ENCODE measurements around the gene GPR161. TPM values are rescaled to one million over a fixed set of nuclear protein-coding genes. Genes with fewer than 3 reads are reported as not detected.
A peak's percentile ranks its signal among the peaks of the same experiment; 100 is the strongest.

Gene GPR161
- total RNA-seq, 1 donor from 2014 or later: 3.0 TPM

GRCh38 chr1:168092566-168093355, 44.0 kb downstream of the GPR161 start:
- DNase-seq: no peak
- ATAC-seq: peak; percentile 55
- intact Hi-C loops (cut with micrococcal nuclease): no loop called here

GRCh38 chr1:168091720-168092550, 44.8 kb downstream of the GPR161 start:
- intact Hi-C loops (cut with micrococcal nuclease): no loop called here
- DNase-seq (no peak), ATAC-seq (no peak)

GRCh38 chr1:168091063-168091462, 45.7 kb downstream of the GPR161 start:
- intact Hi-C loops (cut with micrococcal nuclease): no loop called here
- no peak for ATAC-seq
- DNase-seq: no peak

GRCh38 chr1:168090395-168090794, 46.3 kb downstream of the GPR161 start:
- ATAC-seq (no peak), DNase-seq (no peak)
- intact Hi-C loops (cut with micrococcal nuclease): no loop called here

GRCh38 chr1:168089979-168090337, 46.8 kb downstream of the GPR161 start:
- no peak for ATAC-seq

GRCh38 chr1:168089326-168089978, 47.3 kb downstream of the GPR161 start:
- DNase-seq: no peak
- ATAC-seq: no peak
- intact Hi-C loops (cut with micrococcal nuclease): loop anchor here (10.0 kb wide), 1 partner anchor 55 kb away; no protein-coding TSS in a partner anchor

More at GRCh38 chr1:168089979-168090337, 46.8 kb downstream of the GPR161 start:
- intact Hi-C loops (cut with micrococcal nuclease): loop anchor here (10.0 kb wide), 1 partner anchor 55 kb away; no protein-coding TSS in a partner anchor
- no peak for DNase-seq

- DNase-seq (no peak), ATAC-seq (no peak)
- intact Hi-C loops (cut with micrococcal nuclease): loop anchor here (10.0 kb wide), 1 partner anchor 56 kb away; no protein-coding TSS in a partner anchor
These were observed 48.0 kb downstream of the GPR161 start for GRCh38 chr1:168088511-168089325.

GRCh38 chr1:168087696-168088095, 49.0 kb downstream of the GPR161 start:
- intact Hi-C loops (cut with micrococcal nuclease): loop anchor here (10.0 kb wide), 1 partner anchor 57 kb away; no protein-coding TSS in a partner anchor
- DNase-seq (no peak), ATAC-seq (no peak)

GRCh38 chr1:168086438-168086837, 50.3 kb downstream of the GPR161 start:
- intact Hi-C loops (cut with micrococcal nuclease): loop anchor here (10.0 kb wide), 1 partner anchor 58 kb away; no protein-coding TSS in a partner anchor
- ATAC-seq: no peak
- DNase-seq: no peak

GRCh38 chr1:168085401-168085872, 51.3 kb downstream of the GPR161 start:
- intact Hi-C loops (cut with micrococcal nuclease): loop anchor here (10.0 kb wide), 1 partner anchor 59 kb away; no protein-coding TSS in a partner anchor
- ATAC-seq (peak; percentile 74), DNase-seq (peak; percentile 81)

GRCh38 chr1:168084396-168085231, 52.1 kb downstream of the GPR161 start:
- DNase-seq: peak; percentile 77
- peak; percentile 51 for ATAC-seq
- intact Hi-C loops (cut with micrococcal nuclease): loop anchor here (10.0 kb wide), 1 partner anchor 60 kb away; no protein-coding TSS in a partner anchor

GRCh38 chr1:168083456-168084325, 53.0 kb downstream of the GPR161 start:
- intact Hi-C loops (cut with micrococcal nuclease): loop anchor here (10.0 kb wide), 1 partner anchor 61 kb away; no protein-coding TSS in a partner anchor
- ATAC-seq: no peak
- no peak for DNase-seq

- peak; percentile 73 for DNase-seq
- peak; percentile 62 for ATAC-seq
- intact Hi-C loops (cut with micrococcal nuclease): loop anchor here (10.0 kb wide), 1 partner anchor 63 kb away; no protein-coding TSS in a partner anchor
These were observed 54.5 kb downstream of the GPR161 start for GRCh38 chr1:168082008-168082876.

- intact Hi-C loops (cut with micrococcal nuclease): loop anchor here (10.0 kb wide), 1 partner anchor 63 kb away; no protein-coding TSS in a partner anchor
- ATAC-seq: peak; percentile 2
- DNase-seq: no peak
These were observed 55.2 kb downstream of the GPR161 start for GRCh38 chr1:168081373-168082007.

- DNase-seq: no peak
- intact Hi-C loops (cut with micrococcal nuclease): loop anchor here (10.0 kb wide), 1 partner anchor 65 kb away; no protein-coding TSS in a partner anchor
- ATAC-seq: no peak
These were observed 57.0 kb downstream of the GPR161 start for GRCh38 chr1:168079761-168080160.

Measured in left ventricle myocardium superior (tissue), 1 donor.